Measurements from ENCODE around the gene DGKG.

DGKG gene

DNA sequence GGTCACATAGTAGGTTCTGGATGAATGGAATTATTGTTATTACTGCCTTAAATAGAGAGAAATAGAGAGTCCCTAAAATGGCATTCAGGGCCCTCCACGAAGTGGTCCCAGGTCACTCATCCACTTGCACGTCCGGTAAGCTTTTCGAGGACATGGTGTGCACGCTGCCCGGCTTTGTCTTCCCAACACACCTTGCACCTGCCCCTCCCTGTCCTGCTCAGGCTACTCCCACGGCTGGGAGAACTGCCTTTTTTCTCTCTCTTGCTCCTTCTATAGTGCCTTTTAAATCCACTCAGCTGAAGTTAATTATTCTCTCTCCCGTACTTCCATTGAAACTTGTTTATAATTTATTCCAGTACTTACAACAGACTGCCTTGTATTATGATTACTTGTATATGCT is 5.6 kb upstream of the DGKG start:
- no peak for DNase-seq

DNA sequence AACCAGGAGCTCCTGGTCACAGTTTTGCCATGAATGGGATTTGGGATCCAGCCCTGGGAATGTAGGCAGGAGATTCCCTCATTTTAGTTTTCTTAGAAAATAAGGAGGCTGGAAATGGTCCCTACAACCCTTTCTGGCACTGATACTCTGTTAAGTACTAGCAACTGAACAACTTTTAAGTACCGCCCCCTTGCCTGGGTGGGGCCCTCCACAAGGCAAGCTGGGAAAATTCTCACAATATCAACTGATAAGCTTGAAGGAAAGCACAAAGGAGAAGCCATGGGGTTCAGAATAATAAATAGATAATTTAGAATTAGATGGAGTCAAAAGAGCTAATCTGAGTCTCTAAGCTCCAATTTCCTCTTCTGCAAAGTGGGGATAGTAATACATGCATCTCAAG is 4.2 kb upstream of the DGKG start:
- no peak for DNase-seq

DNA sequence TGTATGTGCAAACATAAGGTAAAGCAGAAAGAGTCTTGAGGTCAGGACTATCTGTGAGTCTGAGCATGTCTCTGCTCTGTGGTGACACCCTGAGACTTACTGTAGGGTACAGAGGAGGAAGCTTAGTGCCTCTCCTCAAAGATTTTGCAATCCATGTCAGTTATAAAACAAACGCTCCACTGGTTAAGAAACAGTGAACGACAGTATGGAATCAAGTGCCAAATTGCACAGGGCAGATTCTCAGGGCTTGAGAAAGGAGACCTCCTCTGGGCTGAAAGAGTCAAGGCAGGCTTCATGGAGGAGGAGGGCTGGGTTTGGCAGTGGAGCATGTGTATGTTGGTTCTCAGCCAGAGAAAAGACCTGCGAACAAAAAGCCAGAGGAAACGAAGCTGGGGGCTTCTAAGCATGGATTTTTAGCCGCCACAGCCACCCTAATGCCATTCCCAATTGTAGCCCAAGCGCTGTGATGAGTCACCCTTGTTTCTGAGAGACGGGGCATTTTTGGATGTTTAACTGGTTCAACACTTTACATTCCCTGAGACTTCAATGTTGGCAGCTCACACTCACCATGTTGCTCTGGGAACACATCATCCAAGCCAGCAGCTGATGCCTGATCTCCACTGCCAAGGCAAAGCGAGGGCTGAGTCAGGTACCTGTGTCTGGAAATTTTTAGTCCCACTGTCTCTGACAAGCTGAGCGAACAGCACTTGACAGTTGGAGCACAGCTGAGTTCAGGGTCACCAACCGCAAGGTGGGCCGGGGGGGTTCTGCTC is 3.4 kb upstream of the DGKG start:
- no peak for DNase-seq

DNA sequence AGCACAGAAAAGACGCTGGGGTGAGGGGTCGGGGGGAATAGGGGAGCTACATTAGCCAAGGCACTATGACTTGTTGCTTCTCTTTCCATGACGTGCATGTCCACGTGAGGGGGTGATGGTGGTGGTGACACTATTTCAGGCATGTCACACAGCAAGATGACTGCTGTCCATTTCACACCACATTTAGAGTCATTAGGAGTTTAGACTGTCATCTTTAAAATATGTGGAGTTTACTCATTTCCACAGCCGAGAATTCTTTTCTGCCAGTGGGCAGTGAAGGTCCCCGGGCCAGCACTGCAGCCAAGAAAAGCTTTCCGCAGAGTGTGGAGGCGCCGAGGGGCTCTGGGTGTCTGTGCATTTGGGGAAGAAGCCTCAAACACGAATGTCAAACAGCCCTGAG is 954 bp upstream of the DGKG start:
- no peak for DNase-seq

DNA sequence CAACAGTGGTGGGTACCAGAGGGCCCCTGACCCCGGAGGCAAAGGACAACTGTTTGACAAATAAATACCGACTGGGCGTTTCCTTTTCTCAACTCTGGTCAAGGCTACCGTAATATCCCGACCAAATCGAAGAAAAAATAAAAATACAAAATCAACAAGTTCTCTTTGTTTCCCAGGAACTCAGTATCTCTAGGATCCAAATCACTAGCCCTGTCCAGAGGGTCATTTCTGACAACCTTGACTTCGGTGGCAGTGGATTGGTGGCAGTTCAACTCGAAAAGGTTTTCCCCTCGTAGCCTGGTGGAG is 456 bp upstream of the DGKG start:
- DNase-seq = no peak

DNA sequence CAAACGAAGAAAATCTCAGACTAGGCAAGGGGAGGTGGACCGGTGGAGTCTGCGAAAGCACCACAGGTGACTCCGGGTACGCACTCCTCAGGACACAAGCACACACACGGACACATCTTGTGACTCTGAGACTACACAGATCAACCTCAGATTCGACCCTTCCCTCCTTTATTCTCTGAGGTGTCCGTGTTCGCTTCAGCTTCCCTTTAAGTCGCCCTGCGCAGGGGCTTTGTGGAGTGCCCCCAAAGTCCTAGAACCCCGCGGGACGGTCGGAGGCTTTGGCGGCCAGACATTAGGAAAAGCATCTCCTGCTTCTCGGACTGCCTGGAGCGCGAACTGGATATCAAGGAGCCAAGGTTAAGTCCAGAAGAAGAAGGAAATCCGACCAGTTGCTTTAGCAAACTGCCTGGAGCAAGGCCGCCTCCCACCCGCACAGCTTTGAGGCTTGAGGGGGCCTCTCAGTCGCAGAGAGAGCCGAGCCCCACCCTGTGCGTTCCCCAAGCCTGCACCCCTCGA is 730 bp downstream of the DGKG start:
- DNase-seq = no peak

DNA sequence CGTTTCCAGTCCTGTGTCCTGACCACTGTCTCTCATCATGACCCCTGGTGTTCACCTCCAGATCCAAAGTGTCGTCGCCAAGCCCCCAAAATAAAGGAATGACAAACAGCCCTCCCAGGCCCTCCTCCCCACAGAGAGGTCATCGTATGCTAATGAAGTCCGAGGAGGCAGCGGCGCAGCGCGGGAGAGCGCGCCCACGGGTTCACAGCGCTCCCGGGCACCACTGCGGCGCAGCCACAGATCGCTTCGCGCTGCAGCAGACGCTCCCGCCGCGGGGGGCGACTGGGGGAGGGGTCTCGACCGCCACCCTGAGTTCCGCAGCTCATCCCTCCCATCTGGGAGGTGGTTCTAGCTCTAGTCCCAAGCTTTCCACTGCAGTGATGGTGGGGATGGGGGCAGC is 1.3 kb downstream of the DGKG start:
- DNase-seq = no peak

DNA sequence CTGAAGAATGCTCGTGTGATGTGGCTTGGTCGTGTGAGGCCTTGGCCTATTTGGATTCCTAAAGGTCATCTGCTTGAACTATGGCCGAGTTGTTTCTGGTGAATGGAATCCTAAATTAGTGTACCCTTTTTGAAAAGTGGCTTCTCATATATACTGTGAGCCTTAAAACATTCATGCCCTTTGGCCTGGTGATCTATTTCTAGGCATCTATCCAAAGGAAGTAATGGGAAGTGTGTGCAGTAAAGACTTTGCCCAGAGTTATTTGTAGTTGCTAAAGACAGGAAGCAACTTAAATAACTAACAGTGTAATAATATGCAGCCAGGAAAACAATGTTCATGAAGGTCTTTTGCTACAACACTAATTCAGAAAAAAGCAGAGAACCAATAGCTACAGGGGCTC is 3.0 kb downstream of the DGKG start:
- no peak for DNase-seq

DNA sequence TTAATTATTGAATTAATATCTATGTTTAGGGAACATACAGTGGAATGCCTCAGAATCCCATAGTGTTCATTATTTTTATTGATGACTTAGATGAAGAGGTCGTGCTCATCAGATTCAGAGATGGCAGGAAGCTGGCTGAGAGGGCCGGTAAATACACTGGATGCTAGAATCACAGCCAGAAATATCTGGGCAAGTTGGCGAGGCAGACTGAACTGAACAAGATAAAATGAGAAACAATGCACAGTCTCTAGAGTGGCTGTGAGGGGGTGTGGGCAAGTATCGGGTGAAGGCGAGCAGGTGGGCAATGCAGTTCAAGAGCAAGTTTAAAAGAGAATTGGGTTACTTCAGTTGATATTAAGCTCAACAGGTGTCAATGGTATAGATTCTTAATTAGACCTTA is 5.9 kb downstream of the DGKG start:
- DNase-seq = no peak

DNA sequence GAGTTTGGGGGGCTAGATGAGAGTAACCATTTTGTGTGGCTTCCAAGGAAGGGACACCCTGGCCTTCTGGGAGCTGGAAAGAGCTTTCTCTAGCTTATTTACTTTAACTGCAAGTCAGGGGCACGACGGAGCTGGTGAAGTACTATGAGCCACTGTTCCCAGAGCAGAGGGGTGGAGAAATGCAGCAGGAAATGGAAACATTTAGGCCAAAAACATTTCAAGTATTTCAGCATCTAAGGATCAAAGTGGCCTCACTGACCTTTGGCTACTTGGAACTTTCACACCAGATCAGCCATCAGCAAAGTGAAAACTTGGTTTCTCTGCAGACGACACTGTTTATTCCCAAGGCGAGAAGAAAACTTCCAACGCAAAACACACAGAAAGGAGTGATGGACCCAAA is 7.9 kb downstream of the DGKG start:
- DNase-seq = no peak

DNA sequence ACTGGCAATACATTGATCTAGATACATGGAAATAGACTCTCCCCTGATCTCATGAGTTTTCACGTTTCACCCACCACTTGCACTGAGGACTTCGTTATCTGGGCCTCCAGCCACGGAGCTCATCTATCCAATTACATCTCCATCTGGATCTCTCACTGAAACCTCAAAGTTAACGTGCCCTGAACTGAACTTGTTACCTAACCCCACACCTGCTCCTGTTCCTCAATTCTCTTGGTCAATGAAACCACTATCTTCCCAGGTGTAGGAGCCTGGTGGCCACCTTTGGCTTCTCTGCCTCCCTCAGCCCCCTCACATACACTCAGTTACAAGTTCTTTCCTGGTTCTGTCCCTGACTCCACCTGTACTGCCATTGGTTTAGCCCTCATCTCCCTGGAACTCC is 9.7 kb downstream of the DGKG start:
- DNase-seq = no peak

DNA sequence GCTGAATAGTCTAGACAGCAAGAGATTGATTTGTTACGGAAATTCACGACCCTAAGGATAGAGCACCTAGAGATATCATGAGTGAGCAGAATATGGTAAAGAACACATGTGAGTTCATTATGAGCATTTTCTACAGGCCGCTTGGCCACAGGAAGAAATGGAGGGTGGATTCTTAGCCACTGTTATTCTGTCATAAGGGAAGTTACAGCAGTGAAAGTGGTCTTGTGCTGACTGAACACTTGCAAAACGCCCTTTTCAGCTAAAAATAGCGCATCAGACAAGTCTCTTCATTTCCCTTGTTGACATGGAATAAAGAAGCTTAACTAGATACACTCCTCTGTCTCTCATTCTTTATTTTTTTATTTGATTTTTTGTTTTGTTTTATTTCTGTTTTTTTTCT is 19.8 kb downstream of the DGKG start:
- no peak for DNase-seq

DNA sequence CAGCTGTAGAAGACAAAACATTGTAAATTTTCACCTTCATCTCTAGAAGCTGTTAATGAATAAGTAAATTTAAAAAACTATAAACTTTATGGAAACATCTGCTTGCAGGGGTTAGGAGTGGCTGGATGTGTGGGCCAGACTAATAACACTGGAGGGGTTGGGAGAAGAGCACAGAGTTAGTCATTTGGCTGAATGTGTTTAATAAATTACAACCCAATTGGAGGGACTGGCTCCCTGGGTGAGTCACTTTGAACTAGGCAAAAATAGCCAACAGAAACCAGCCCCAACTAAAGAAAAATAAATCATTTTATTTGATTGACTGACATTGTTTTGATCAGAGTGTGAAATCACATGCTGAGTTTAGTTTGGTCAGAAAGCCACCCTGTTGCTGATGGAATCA is 21.8 kb downstream of the DGKG start:
- no peak for DNase-seq

DNA sequence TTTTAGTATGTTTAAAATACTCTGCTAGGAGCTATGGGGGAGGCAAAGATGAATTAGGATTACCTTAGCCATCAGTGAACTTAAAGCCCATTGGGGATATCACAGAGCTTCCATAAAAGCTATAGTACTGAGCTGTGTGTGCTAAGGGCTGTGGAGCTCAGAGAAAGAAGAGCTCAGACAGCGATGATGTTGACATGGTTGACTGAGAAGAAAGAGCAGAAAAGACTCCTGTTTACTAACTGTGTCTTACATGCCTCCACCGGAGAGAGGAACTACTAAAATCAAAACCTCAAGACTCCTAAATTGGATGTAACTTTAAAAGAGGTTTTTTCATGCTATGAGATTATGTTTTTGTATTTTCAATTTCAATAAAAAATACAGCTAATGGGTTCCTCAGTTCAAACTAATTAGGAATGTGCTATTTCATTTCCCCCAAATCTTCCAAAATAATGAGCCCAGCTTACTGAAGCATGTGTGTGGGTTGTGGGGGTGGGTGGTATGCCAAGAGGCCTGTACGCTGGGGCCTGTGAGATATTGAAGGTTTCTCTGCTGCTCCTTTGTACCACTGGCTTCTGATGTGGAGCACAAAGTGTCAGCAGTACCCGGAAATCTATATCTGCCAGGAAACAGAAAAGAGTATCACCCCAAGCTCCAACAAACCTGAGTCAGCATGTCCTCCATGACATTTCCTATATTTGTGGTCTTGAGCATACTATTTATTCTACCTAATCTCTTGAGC is 22.7 kb downstream of the DGKG start:
- no peak for DNase-seq

DNA sequence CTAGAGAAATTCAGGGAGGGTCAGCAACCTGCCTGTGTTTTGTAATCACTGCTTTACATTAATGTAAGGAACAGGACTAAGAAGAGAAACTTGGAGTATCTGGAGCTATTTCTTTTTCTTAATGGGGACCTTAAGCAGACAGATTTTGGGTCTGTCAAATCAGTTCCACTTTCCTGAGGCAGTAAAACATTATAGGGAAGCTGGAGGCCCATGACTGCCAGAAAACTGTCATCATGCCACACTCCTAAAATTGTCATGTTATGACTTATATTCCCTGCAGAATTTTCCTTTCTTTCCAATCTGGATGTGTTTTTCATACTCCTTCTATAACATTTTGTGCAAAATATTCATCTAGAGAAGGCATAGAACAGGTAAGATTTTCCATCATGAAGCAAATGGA is 28.8 kb downstream of the DGKG start:
- DNase-seq = no peak

DNA sequence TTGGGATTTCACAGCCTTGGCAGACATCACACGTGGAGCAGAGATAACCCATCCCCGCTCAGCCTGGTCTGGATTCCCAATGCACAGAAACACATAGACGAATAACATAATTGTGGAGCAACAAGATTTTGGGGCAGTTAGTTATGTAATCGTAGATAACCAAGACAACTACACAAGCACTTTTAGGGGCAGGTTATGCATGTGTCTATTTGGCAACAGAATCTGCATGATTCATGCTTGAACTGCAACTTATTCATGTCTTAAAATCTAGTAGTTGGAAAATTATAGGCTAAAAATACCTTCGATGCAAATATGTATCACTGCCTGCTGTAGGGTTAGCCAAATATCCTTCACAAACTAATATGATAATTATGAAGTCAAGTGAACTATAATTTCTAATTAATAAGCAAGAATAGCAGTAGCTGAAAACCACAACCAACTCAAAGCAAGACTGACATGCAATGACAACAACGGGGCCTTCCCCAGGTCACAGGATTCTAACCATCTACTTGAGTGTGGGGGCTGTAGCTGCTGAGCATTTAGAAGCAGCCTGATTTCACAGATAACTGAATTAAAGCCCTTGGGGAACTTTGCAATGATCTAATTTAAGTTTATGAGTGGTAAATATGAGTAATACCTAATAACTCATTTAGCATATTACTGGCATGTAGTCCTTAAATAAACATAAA is 31.1 kb downstream of the DGKG start:
- DNase-seq = no peak

DNA sequence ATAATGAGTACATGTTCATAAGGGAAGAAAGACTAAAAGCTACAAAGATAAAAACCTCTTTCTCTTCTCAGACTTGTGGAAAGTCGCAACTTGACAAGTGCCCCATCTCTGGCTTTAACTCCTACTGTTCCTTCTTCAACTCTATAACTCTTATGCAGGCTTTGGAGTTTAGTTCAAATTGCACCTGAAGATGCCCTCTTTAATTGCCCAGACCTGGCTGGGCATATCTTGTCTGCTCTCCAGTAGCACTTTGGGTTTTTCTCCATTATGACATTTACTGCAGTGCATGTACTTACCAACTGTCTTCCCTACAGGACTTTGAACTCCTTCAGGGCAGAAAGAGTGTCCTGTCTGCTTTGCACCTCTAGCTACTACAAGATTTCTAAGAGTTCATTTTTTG is 32.4 kb downstream of the DGKG start:
- DNase-seq = no peak

DNA sequence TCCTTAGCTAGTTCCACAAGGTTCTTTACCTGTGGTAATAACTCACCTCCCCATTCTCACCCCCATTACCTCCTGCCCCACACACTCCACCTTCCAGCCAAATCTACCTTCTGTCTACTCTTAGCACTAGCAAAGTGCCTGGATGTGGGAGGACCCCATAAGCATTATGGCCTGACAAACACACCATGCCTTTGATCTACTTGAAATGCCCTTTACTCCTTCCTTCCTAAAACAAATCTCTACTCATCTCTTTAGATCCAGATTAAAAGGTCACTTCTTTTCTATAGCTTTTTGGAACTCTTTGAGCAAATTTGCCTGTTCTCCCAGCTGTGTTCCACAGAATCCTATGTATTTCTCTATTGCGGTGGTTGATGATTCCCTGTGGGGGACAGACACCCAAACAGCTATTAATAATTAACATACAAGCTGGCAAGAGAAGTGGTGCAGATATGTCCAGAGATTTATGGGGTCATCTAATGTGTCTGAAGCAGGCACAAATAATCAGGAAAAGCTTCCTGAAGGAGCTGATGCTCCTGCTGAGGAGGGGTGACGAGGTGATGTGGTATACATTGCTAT is 34.0 kb downstream of the DGKG start:
- no peak for DNase-seq

DNA sequence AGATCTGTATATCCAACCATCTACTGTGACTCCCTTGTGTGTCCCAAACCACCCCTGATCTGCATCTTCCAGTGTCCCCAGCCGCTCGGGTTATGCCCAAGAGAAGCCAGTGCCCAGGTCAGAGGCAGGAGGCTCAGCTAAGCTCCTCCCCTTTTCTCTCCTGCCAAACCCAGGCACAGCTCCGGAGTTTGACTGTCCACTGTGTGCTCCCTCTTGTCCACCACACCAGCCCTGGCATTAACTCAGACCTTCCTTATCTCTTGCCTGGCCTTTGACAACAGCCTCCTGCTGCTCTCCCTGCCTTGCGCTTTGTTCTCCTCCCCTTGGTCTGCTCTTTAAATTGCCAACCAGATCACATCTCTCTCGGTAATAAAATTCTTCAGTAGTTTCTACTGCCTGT is 39.3 kb downstream of the DGKG start:
- no peak for DNase-seq

DNA sequence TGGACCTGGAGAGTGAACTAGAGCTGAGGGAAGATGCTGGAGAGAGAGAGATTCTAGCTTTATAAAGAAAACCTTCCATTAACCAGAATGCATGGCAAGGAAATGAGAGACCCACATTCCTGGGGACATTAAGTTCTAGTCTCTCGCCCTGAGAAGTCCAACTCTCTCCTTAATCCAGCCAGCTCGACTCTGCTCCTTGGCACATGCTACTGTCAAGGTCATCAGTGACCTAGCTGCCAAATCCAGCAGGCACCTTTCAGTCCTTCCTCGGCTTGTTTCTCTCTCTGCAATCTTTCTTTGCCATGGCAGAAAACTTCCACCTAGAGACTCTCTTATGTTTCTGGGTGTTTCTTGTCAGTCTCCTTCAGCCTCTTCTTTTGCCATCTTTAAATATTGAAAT is 40.3 kb downstream of the DGKG start:
- no peak for DNase-seq

DNA sequence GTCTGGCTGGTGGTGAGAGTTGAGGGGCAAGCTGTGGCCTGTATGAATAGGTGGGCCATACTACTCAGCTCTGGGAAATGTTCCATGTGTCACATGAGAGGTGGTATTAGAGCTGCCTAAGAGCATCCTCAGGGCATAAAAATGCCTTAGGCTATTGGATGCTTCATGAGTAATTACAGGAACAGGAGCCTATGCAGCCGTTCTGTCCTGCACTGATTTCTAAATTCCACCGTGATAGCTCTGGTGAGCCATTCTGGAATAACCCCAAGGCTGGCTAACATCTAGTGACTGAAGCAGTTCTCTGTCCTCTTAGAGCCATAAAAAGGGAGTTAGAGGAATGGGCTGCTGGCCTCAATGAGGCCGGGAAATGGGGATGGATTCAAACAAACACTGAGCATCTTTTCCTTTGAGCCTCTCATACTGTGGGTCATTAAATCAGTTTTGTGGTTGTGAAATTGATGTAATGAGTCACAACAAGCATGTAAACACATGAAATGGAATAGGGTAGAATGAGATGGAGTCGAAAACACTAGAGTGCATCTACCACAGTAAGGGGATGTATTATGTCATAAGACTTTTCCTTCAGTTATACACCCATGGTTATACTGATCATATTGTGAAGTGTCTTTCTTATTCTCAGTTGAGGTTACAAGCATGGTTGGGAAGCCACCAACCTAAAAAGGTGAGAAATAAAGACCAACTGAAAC is 41.0 kb downstream of the DGKG start:
- no peak for DNase-seq

DNA sequence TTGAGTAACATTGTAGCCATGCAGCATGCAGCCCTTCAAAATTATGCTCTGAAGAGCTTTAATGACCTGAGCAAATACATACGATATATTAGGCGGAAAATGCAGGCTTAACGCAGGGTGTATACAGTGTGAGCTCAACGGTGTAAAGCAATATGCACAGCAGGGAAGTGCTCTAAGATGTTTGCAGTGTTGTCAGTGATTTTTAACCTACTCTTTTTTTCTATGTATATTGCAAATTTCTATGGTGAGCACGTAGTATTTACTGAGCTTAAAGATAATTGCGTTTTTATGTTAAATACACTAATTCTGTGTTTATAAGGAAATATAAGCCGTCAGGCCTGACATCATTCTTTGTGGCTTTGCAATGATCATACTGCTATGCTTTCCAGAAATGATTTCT is 42.1 kb downstream of the DGKG start:
- no peak for DNase-seq

DNA sequence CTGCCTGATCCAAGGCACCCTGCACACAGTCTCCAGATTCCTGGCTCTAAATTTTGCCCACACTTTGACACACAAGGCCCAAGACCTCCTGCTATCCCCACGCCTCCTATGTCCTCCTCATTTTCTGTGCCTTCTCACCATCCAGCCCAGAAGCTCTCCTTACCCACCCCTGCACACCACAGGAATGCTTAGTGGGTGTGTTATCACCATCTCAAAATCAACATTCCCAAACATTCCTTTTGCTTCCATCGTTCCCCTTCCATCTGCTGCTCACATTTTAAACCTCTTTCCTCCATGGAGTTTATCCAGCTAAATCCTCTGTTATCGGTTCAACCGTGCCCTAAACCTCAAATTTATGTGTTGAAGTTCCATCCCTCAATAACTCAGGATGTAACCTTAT is 43.9 kb downstream of the DGKG start:
- no peak for DNase-seq

Data from NCI-H2081 (cell line).